Progenitor cell of endocrine pancreas (in vitro differentiated cells): Measurements from ENCODE around the gene ZNF561. TPM values are rescaled to one million over a fixed set of nuclear protein-coding genes. Genes with fewer than 3 reads are reported as not detected.
"Not testable (repeated sequence)": the region's sequence is repeated elsewhere in the genome, so short reads cannot be mapped to it uniquely, and the experiment has no call there.

Source experiments
- DNase-seq: peaks from one replicate; pipeline ENCODE4 v3.0.0; 2021; ENCODE audit warnings: low spot score; ENCODE audit not compliant: unreplicated experiment
- H3K27ac Mint-ChIP-seq: 2 replicates; pipeline ENCODE4 v1.8.0; 2021; ENCODE audit warnings: mild to moderate bottlenecking, moderate library complexity, mixed read lengths
- H3K27me3 Mint-ChIP-seq: 2 replicates; pipeline ENCODE4 v1.8.0; 2021; ENCODE audit warnings: mixed read lengths
- H3K36me3 Mint-ChIP-seq: 2 replicates; pipeline ENCODE4 v1.8.0; 2022; ENCODE audit warnings: mixed read lengths; ENCODE audit not compliant: insufficient read depth
- H3K4me1 Mint-ChIP-seq: 2 replicates; pipeline ENCODE4 v1.8.0; 2021; ENCODE audit warnings: low read depth, mixed read lengths
- H3K4me3 Mint-ChIP-seq: 2 replicates; pipeline ENCODE4 v1.8.0; 2021; ENCODE audit warnings: low read depth, mild to moderate bottlenecking, moderate library complexity, mixed read lengths
- H3K9me3 Mint-ChIP-seq: 2 replicates; pipeline ENCODE4 v1.8.0; 2021; ENCODE audit warnings: low read depth, mixed read lengths
- CTCF ChIP-seq: fragments of 200-600 bp; sonication (generic); IDR thresholded peaks from one replicate; pipeline ENCODE4 v1.5.0; 2021; ENCODE audit warnings: antibody characterized with exemption, mild to moderate bottlenecking; ENCODE audit not compliant: unreplicated experiment
- total RNA-seq: library from RNA; stranded (reverse); gene quantifications from 2 replicates; pipeline ENCODE4 v1.2.1, GENCODE V29; 2021

The ZNF561 gene
- total RNA-seq, 1 donor from 2014 or later = 90.1 TPM

- Mint-ChIP-seq H3K4me3 (no peak overlapping the region), H3K36me3 (peaks cover 82% of the 10 kb centered on the region), H3K9me3 (peaks cover 43% of the 10 kb centered on the region), H3K4me1 (no peaks in the 10 kb centered on the region), H3K27ac (peak overlapping the region; percentile 56), H3K27me3 (no peaks in the 10 kb centered on the region)
- no peak for DNase-seq
- TF ChIP-seq CTCF = no peak
Observed at GRCh38 chr19:9610484-9611113, 10.4 kb downstream of the ZNF561 start.

GRCh38 chr19:9608912-9609311 lies 12.1 kb downstream of the ZNF561 start:
- Mint-ChIP-seq H3K27ac (no peak overlapping the region), H3K27me3 (no peaks in the 10 kb centered on the region), H3K4me3 (no peak overlapping the region), H3K9me3 (peaks cover 38% of the 10 kb centered on the region), H3K4me1 (no peaks in the 10 kb centered on the region), H3K36me3 (peaks cover 69% of the 10 kb centered on the region)
- DNase-seq = no peak
- no peak for TF ChIP-seq CTCF

- H3K9me3 Mint-ChIP-seq = peaks cover 14% of the 10 kb centered on the region
- no peak for TF ChIP-seq CTCF
- H3K4me3 Mint-ChIP-seq = no peak overlapping the region
- no peaks in the 10 kb centered on the region for H3K4me1 Mint-ChIP-seq
- no peak overlapping the region for H3K27ac Mint-ChIP-seq
- no peaks in the 10 kb centered on the region for H3K27me3 Mint-ChIP-seq
- no peak for DNase-seq
- peaks cover 3% of the 10 kb centered on the region for H3K36me3 Mint-ChIP-seq
Observed at GRCh38 chr19:9597027-9597426, 24.0 kb downstream of the ZNF561 start.

DNA sequence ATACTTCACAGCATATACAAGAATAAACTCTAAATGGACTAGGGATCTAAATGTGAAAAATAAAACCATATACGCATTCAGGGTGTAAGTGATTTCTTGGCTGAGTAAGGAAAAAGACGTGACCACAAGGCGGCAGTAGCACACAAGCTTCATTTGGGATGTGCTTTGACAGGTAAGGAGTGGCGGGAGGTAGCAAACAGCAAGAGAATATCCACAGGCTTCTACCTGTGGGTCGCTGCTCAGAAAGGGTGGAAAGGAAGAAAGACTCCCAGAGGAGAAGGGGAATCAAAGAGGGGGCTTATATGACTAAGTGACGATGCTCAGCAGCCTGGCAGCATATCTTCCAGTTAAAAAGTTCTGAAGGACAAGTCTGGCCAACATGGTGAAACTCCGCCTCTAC lies 34.3 kb downstream of the ZNF561 start:
- Mint-ChIP-seq H3K4me1 (peaks cover 3% of the 10 kb centered on the region), H3K9me3 (peaks cover 5% of the 10 kb centered on the region), H3K36me3 (peaks cover 8% of the 10 kb centered on the region), H3K4me3 (peak overlapping the region; percentile 8), H3K27me3 (peaks cover 6% of the 10 kb centered on the region), H3K27ac (no peak overlapping the region)
- TF ChIP-seq CTCF = peak; percentile 77
- DNase-seq = peak; percentile 41

GRCh38 chr19:9584073-9584833 lies 36.8 kb downstream of the ZNF561 start, which contains the start of gene ZNF121:
Gene ZNF121, minus strand, starts transcription at chr19:9584504. Its CDS starts 16,407 bp downstream, at chr19:9568097.
- peaks cover 33% of the 10 kb centered on the region for H3K36me3 Mint-ChIP-seq
- no peak for TF ChIP-seq CTCF
- peak within 1 kb of the TSS; percentile 94 for H3K4me3 Mint-ChIP-seq

DNA sequence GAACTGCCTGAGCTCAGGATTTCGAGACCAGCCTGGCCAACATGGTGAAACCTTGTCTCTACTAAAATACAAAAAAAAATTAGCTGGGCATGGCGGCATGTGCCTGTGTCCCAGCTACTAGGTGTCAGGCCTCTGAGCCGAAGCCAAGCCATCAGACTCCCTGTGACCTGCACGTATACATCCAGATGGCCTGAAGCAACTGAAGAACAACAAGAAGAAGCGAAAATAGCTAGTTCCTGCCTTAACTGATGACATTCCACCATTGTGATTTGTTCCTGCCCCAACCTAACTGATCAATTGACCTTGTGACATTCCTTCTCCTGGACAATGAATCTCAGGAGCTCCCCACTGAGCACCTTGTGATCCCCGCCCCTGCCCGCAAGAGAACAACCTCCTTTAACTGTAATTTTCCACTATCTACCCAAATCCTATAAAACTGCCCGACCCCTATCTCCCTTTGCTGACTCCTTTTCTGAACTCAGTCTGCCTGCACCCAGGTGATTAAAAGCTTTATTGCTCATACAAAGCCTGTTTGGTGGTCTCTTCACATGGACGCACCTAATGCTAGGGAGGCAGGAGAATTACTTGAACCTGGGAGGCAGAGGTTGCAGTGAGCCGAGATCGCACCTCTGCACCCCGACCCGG lies 38.8 kb downstream of the ZNF561 start:
- H3K36me3 Mint-ChIP-seq = peaks cover 50% of the 10 kb centered on the region
- H3K9me3 Mint-ChIP-seq = peaks cover 36% of the 10 kb centered on the region
- H3K27ac Mint-ChIP-seq = peak overlapping the region; percentile 89
- H3K4me1 Mint-ChIP-seq, DNase-seq, H3K27me3 Mint-ChIP-seq: not testable (repeated sequence)
- peak overlapping the region; percentile 71 for H3K4me3 Mint-ChIP-seq

More at GRCh38 chr19:9584073-9584833, 36.8 kb downstream of the ZNF561 start, which contains the start of gene ZNF121:
- H3K27me3 Mint-ChIP-seq = peaks cover 3% of the 10 kb centered on the region
- peaks cover 3% of the 10 kb centered on the region for H3K4me1 Mint-ChIP-seq
- DNase-seq = peak; percentile 73
- H3K27ac Mint-ChIP-seq = peak within 1 kb of the TSS; percentile 98
- peaks cover 24% of the 10 kb centered on the region for H3K9me3 Mint-ChIP-seq
